Transverse colon (tissue), 4 donors: ENCODE results near the gene VIM. TPM values are rescaled to one million over a fixed set of nuclear protein-coding genes. Genes with fewer than 3 reads are reported as not detected.

Experiments used
- DNase-seq: peaks from one replicate; pipeline ENCODE4 v3.0.0-alpha.2; 2019
- H3K27ac ChIP-seq, 4 donors: fragments of 200-600 bp; sonication (generic); 2 replicates each; pipeline ENCODE4 v1.5.1; 2016 to 2018; ENCODE audit warnings: inconsistent platforms in 4 of 4
- H3K27me3 ChIP-seq: fragments of 200-600 bp; sonication (generic); 2 replicates; pipeline ENCODE4 v1.5.1; 2017; ENCODE audit warnings: inconsistent platforms
- H3K36me3 ChIP-seq, 4 donors: fragments of 200-600 bp; sonication (generic); 2 replicates each; pipeline ENCODE4 v1.5.1; 2017 to 2019; ENCODE audit warnings: inconsistent platforms in 4 of 4
- H3K4me1 ChIP-seq, 4 donors: fragments of 200-600 bp; sonication (generic); 2 replicates each; pipeline ENCODE4 v1.5.1; 2017 to 2020; ENCODE audit warnings: inconsistent platforms in 4 of 4
- H3K4me3 ChIP-seq, 4 donors: fragments of 200-600 bp; sonication (generic); 1 replicate in 1 of 4; 2 replicates in 3 of 4; pipeline versions ENCODE4 v1.5.1 to v1.6.1; 2017 to 2019; ENCODE audit warnings: inconsistent platforms in 4 of 4
- H3K9me3 ChIP-seq, 2 donors: fragments of 200-600 bp; sonication (generic); 2 replicates each; pipeline ENCODE4 v1.5.1; 2017 to 2019; ENCODE audit warnings: inconsistent platforms in 2 of 2
- EP300 ChIP-seq: sonication (generic); formaldehyde crosslinking; IDR thresholded peaks from one replicate; pipeline ENCODE4 v1.6.1; 2017; ENCODE audit warnings: antibody characterized with exemption, low read depth
- POLR2A ChIP-seq: fragments of 450-650 bp; IDR thresholded peaks from one replicate; pipeline ENCODE4 v1.6.1; 2016; ENCODE audit warnings: antibody characterized with exemption, mild to moderate bottlenecking, moderate library complexity
- POLR2AphosphoS5 ChIP-seq, 3 donors: sonication (generic); formaldehyde crosslinking; IDR thresholded peaks; one replicate each; pipeline ENCODE4 v1.6.1; 2016; ENCODE audit warnings: antibody characterized with exemption in 3 of 3
- WGBS, 2 donors: methylation state at CpG; one replicate each; pipeline ENCODE4 v1.1.5; 2018; ENCODE audit warnings: low coverage in 1 of 2; 5-methylcytosine and 5-hydroxymethylcytosine counted together
- in situ Hi-C, 4 donors: fragments of 200-750 bp; cut with MboI; loops; one replicate each; pipeline versions ENCODE4 v1.15.0 to v1.15.1; 2017; ENCODE audit warnings: low sequenced_read_pairs in 3 of 4, low pct_ligation_motif_present in 1 of 4, low pct_unique_long_range_greater_than_20kb in 1 of 4
- intact Hi-C: fragments of 100-400 bp; cut with DNase I; formaldehyde crosslinking; loops from one replicate; pipeline ENCODE4 v1.15.1; 2023; ENCODE audit warnings: low total_unique reads
- total RNA-seq, 4 donors: library from RNA; depleted of rRNA; stranded (reverse); fragments of >200 nt; gene quantifications; one replicate each; pipeline ENCODE4 v1.1.0, GENCODE V29; 2016
- TF ChIP-seq, protein P1 (sequence below), 5 experiments: fragments of 200-600 bp in 3 of 5; fragments of 450-650 bp in 2 of 5; sonication (generic) in 3 of 5; IDR thresholded peaks; 1 replicate in 2 of 5; 2 replicates in 3 of 5; pipeline ENCODE4 v1.5.1; 2016 to 2017; ENCODE audit warnings: antibody characterized with exemption in 5 of 5, inconsistent platforms in 3 of 5, mild to moderate bottlenecking in 2 of 5, moderate library complexity in 1 of 5

The VIM gene
- total RNA-seq, 4 donors from 2014 or later: 345 to 1,157 (median 686) TPM

DNA sequence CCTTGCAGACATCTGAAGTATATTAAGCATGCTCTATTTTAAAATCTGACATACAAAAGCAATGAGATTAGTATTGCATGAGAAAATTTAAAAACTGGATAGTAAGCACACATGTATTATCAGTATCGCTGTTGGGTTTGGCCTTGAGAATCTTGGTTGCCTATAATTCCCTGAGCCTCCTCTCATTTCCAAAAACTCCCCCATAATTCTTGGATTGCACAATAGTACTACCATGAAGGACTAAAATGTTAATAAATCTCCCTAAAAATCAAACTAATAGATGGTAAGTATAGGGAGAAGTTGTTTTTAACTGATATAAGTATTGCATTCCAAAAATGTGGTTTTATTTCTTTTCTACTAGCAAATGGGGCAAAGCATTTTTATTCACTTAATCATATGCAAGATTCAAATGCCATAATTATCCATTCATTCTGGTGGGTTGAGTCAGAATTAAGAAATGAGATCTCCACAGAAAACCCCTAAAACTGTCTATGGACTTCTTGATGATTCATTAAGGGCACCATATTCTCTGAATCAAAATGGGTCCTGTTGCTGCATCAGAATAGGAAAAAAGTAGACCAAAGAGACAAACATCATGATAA is 10.3 kb upstream of the VIM start:
- Histone ChIP-seq H3K27me3 (no peaks in the 10 kb centered on the region), H3K27ac (peak overlapping the region in 2 of 4 donors; percentile 63 to 82), H3K4me1 (peaks cover 0 to 25% (median 5%) of the 10 kb centered on the region in 4 donors), H3K36me3 (no peaks in the 10 kb centered on the region), H3K4me3 (no peak overlapping the region), H3K9me3 (no peaks in the 10 kb centered on the region)
- TF ChIP-seq EP300 (no peak), POLR2AphosphoS5 (IDR thresholded peaks at IDR 0.05) (no peak), POLR2A (no peak)
- TF ChIP-seq, protein P1, sequence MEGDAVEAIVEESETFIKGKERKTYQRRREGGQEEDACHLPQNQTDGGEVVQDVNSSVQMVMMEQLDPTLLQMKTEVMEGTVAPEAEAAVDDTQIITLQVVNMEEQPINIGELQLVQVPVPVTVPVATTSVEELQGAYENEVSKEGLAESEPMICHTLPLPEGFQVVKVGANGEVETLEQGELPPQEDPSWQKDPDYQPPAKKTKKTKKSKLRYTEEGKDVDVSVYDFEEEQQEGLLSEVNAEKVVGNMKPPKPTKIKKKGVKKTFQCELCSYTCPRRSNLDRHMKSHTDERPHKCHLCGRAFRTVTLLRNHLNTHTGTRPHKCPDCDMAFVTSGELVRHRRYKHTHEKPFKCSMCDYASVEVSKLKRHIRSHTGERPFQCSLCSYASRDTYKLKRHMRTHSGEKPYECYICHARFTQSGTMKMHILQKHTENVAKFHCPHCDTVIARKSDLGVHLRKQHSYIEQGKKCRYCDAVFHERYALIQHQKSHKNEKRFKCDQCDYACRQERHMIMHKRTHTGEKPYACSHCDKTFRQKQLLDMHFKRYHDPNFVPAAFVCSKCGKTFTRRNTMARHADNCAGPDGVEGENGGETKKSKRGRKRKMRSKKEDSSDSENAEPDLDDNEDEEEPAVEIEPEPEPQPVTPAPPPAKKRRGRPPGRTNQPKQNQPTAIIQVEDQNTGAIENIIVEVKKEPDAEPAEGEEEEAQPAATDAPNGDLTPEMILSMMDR (IDR thresholded peaks at IDR 0.05): no peak
- in situ Hi-C loops: no loop called here
- intact Hi-C loops: no loop called here
- 90 to 100% methylated on average over 1 of the region's 1 CpG for WGBS, 2 donors
- DNase-seq: no peak

DNA sequence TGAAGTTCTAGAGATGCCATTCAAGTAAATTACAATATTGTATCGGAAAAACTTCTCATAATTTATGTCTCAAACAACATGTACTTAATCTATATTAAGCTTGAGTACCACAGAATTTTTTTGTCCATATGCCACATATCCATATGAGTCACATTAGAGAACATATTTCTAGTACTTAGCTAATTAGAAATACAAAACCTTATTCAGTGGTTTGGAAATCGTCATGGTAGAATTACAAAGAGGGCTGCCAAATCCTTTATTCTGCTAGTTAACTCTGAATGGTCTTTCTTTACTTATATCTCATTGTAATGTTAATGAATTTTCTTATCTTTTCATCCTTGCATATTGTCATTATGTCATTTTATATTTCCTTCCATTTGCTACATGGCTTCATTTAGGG is 9.0 kb upstream of the VIM start:
- no peak overlapping the region for H3K27ac ChIP-seq
- no peaks in the 10 kb centered on the region for H3K27me3 ChIP-seq
- H3K9me3 ChIP-seq: no peaks in the 10 kb centered on the region
- intact Hi-C loops (no loop called here), in situ Hi-C loops (no loop called here)
- H3K4me1 ChIP-seq: peaks cover 0 to 18% (median 5%) of the 10 kb centered on the region in 4 donors
- DNase-seq: no peak
- 88 to 89% methylated on average over 2 of the region's 2 CpGs for WGBS, 2 donors
- H3K36me3 ChIP-seq: no peaks in the 10 kb centered on the region
- TF ChIP-seq POLR2A: no peak
- TF ChIP-seq POLR2AphosphoS5 (IDR thresholded peaks at IDR 0.05): no peak
- TF ChIP-seq, protein P1 (IDR thresholded peaks at IDR 0.05): no peak
- TF ChIP-seq EP300: no peak
- no peak overlapping the region for H3K4me3 ChIP-seq

DNA sequence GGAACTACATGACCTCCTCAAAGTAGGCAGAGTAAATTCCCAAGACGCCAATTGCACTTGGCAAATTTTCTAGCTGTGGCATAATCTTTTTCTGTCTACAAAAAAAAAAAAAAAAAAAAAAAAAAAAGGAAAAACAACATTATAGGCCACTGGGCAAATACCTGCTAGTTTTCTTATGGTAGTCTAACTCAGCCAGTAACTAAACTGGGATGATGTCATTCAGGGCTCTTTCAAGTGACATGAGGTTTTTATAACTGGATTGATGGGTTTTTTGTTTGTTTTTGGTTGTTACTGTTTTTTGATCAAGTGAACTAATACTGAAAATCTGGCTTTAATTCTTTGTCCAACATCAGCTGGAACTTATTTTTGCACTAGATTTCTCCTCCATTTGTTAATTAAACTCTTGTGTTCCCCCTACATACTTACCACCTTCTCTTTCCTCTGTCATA is 7.4 kb upstream of the VIM start:
- no peak overlapping the region for H3K27ac ChIP-seq
- H3K9me3 ChIP-seq: no peaks in the 10 kb centered on the region
- H3K27me3 ChIP-seq: no peaks in the 10 kb centered on the region
- WGBS, 2 donors: 86% methylated on average over 1 of the region's 1 CpG; no CpG with 5 or more reads in 1 of the 2 donors
- no peak for DNase-seq
- in situ Hi-C loops (no loop called here), intact Hi-C loops (no loop called here)
- H3K36me3 ChIP-seq: no peaks in the 10 kb centered on the region
- H3K4me3 ChIP-seq: no peak overlapping the region
- H3K4me1 ChIP-seq: peaks cover 0 to 13% (median 2%) of the 10 kb centered on the region in 4 donors
- TF ChIP-seq POLR2A: no peak
- TF ChIP-seq EP300: no peak
- TF ChIP-seq POLR2AphosphoS5 (IDR thresholded peaks at IDR 0.05): no peak
- TF ChIP-seq, protein P1 (IDR thresholded peaks at IDR 0.05): no peak

DNA sequence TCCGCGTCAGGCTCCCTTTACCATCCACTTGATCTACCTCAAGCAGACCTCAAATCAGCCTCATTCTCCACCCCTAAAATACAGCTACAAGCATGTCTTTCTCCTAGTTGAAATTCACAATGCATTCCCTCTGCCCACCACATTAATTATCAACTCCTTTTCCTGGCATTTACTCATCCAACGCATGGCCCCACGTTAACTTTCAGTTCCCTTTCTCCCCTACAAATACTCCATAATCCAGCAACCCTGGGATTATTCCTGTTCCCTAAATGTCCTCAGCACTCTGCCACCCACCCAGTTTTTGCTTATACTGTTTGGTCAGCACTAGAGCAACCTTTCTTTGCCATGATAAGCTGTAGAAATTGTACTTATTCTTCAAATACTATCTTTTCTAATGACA is 5.7 kb upstream of the VIM start:
- H3K27me3 ChIP-seq: peaks cover 5% of the 10 kb centered on the region
- TF ChIP-seq, protein P1 (IDR thresholded peaks at IDR 0.05): no peak
- no peak for TF ChIP-seq POLR2AphosphoS5 (IDR thresholded peaks at IDR 0.05)
- no peak for TF ChIP-seq EP300
- no peak for TF ChIP-seq POLR2A
- no peak overlapping the region for H3K27ac ChIP-seq
- 67 to 83% methylated on average over 4 of the region's 4 CpGs for WGBS, 2 donors
- no peaks in the 10 kb centered on the region for H3K36me3 ChIP-seq
- intact Hi-C loops: no loop called here
- H3K4me1 ChIP-seq: peaks cover 0 to 12% (median 2%) of the 10 kb centered on the region in 4 donors
- in situ Hi-C loops: no loop called here
- H3K9me3 ChIP-seq: no peaks in the 10 kb centered on the region
- no peak overlapping the region for H3K4me3 ChIP-seq
- no peak for DNase-seq
